HepG2 (cell line): ENCODE measurements around the gene APLP1. TPM values are rescaled to one million over a fixed set of nuclear protein-coding genes. Genes with fewer than 3 reads are reported as not detected.
"Not testable (repeated sequence)": the region's sequence is repeated elsewhere in the genome, so short reads cannot be mapped to it uniquely, and the experiment has no call there.

Source experiments
- ATAC-seq: fragments of 200-7000 bp; cut with Tn5 transposase; 3 replicates; pipeline ENCODE4 v1.9.1; 2020; ENCODE audit warnings: mild to moderate bottlenecking, moderate library complexity
- BruUV-seq: library from RNA; stranded (reverse); fragments of 400-500 nt; replicated peaks from 2 replicates; lab custom pipeline; 2021; lab: Mats Ljungman, UMichigan
- CTCF ChIA-PET: fragments of 300-600 bp; formaldehyde crosslinking; extraction: SDS; loops from one replicate; lab custom pipeline; 2021; ENCODE audit warnings: low total read pairs, inconsistent platforms, low intra/inter-chr PET ratio; lab: Yijun Ruan, JAX
- POLR2A ChIA-PET: fragments of 350-600 bp; sonication (Branson Sonifier 250); formaldehyde crosslinking; loops from one replicate; lab custom pipeline; 2020; ENCODE audit warnings: antibody characterized with exemption, inconsistent platforms; lab: Yijun Ruan, JAX
- DNase-seq: peaks from one replicate; pipeline ENCODE4 v3.0.0-alpha.2; 2015; ENCODE audit warnings: low spot score
- FAIRE-seq: peaks from 3 replicates; lab custom pipeline; 2011; peaks lifted over from hg19 to GRCh38; lab: Jason Lieb, UNC
- H2AFZ ChIP-seq: one replicate; pipeline ENCODE4 v1.6.1; 2011; ENCODE audit warnings: low read length, inconsistent platforms
- H3K27ac ChIP-seq: fragments of 300-600 bp; 3 replicates; pipeline ENCODE4 v1.8.0; 2011; ENCODE audit warnings: mixed run types, mild to moderate bottlenecking, mixed read lengths, low read length, inconsistent platforms; ENCODE audit not compliant: insufficient read depth; ENCODE audit errors: extremely low read length
- H3K27me3 ChIP-seq, 2 experiments: fragments of 200-600 bp in 1 of 2; 2 replicates in 1 of 2; 3 replicates in 1 of 2; pipeline versions ENCODE4 v1.6.0 to v1.8.0; 2011; ENCODE audit warnings: low read length in 2 of 2, mild to moderate bottlenecking in 2 of 2, moderate library complexity in 2 of 2, inconsistent platforms in 1 of 2; ENCODE audit not compliant: insufficient read depth in 2 of 2, control insufficient read depth in 1 of 2
- H3K36me3 ChIP-seq, 2 experiments: fragments of 200-600 bp in 1 of 2; replicated peaks in 1 of 2; 2 replicates in 1 of 2; 3 replicates in 1 of 2; pipeline versions ENCODE4 v1.5.1 to v1.8.0; 2011; ENCODE audit warnings: low read length in 2 of 2, inconsistent platforms in 1 of 2; ENCODE audit not compliant: insufficient read depth in 2 of 2, control insufficient read depth in 1 of 2
- H3K4me1 ChIP-seq: 2 replicates; pipeline ENCODE4 v1.5.1; 2012; ENCODE audit warnings: low read length, inconsistent platforms; ENCODE audit not compliant: insufficient read depth
- H3K4me2 ChIP-seq: 2 replicates; pipeline ENCODE4 v1.6.0; 2011; ENCODE audit warnings: low read depth, low read length, inconsistent platforms
- H3K4me3 ChIP-seq, 3 experiments: fragments of 200-600 bp in 1 of 3; sonication (generic), shearing (Covaris generic) in 1 of 3; replicated peaks in 1 of 3; 2 replicates each; pipeline ENCODE4 v1.5.1; 2011 to 2016; ENCODE audit warnings: low read length in 3 of 3, inconsistent platforms in 2 of 3, low read depth in 2 of 3, mild to moderate bottlenecking in 2 of 3, control low read depth in 1 of 3, mixed read lengths in 1 of 3; ENCODE audit not compliant: insufficient read depth in 1 of 3
- H3K79me2 ChIP-seq: one replicate; pipeline ENCODE4 v1.6.1; 2011; ENCODE audit warnings: low read length, inconsistent platforms; ENCODE audit not compliant: insufficient read depth
- H3K9ac ChIP-seq: 2 replicates; pipeline ENCODE4 v1.6.0; 2011; ENCODE audit warnings: mild to moderate bottlenecking, low read depth, low read length, inconsistent platforms; ENCODE audit not compliant: insufficient read depth
- H3K9me3 ChIP-seq: 2 replicates; pipeline ENCODE4 v1.5.1; 2012; ENCODE audit warnings: mild to moderate bottlenecking, low read length
- H4K20me1 ChIP-seq: 2 replicates; pipeline ENCODE4 v1.6.0; 2011; ENCODE audit warnings: inconsistent platforms, mild to moderate bottlenecking, low read length, moderate library complexity; ENCODE audit not compliant: insufficient read depth
- DR1 ChIP-seq: sonication (generic); formaldehyde crosslinking; IDR thresholded peaks from 2 replicates; pipeline ENCODE4 v1.8.0; 2021; ENCODE audit warnings: mild to moderate bottlenecking, missing genetic modification reagents, inconsistent platforms
- PRDM15 ChIP-seq: sonication (generic); formaldehyde crosslinking; IDR thresholded peaks from 2 replicates; pipeline ENCODE4 v1.4.0; 2020; ENCODE audit warnings: missing genetic modification reagents
- PRMT3 ChIP-seq: sonication (generic); formaldehyde crosslinking; IDR thresholded peaks from 2 replicates; pipeline ENCODE4 v1.8.1; 2022; ENCODE audit warnings: low read depth, mild to moderate bottlenecking, moderate library complexity, missing genetic modification reagents, borderline replicate concordance
- UBTF ChIP-seq: sonication (generic); formaldehyde crosslinking; IDR thresholded peaks from 2 replicates; pipeline ENCODE4 v1.4.0; 2020; ENCODE audit warnings: mild to moderate bottlenecking, missing genetic modification reagents
- ZNF891 ChIP-seq: sonication (generic); formaldehyde crosslinking; IDR thresholded peaks from 2 replicates; pipeline ENCODE4 v1.5.0; 2020; ENCODE audit warnings: mild to moderate bottlenecking, missing genetic modification reagents
- WGBS: methylation state at CpG from one replicate; pipeline ENCODE4 v1.1.6; 2017; ENCODE audit warnings: low lambda C conversion rate; 5-methylcytosine and 5-hydroxymethylcytosine counted together
- in situ Hi-C: cut with HindIII; loops from 2 replicates; pipeline ENCODE4 v1.10.0; 2017; ENCODE audit warnings: low pct_unique_long_range_greater_than_20kb; ENCODE audit not compliant: extremely low pct_ligation_motif_present
- intact Hi-C: fragments of 100-400 bp; cut with micrococcal nuclease; formaldehyde crosslinking; loops from one replicate; pipeline ENCODE4 v1.10.0; 2022; ENCODE audit not compliant: unreplicated experiment
- polyA plus RNA-seq, 8 experiments: library from polyadenylated mRNA; depleted of rRNA in 3 of 8; stranded (reverse) in 7 of 8; unstranded in 1 of 8; fragments of >200 nt; fragmentation: Illumina TruSeq in 4 of 8; extraction: Trizol in 4 of 8; gene quantifications; 2 replicates each; pipeline versions ENCODE4 v1.2.1 to v1.2.3, GENCODE V29; 2011 to 2016; ENCODE audit warnings: low read depth in 4 of 8, missing spikeins in 1 of 8, mixed read lengths in 1 of 8; ENCODE audit not compliant: insufficient read depth in 1 of 8
- total RNA-seq, 5 experiments: library from RNA; depleted of rRNA; stranded (reverse); fragments of >200 nt; fragmentation: Illumina TruSeq; extraction: Trizol; gene quantifications; 2 replicates each; pipeline ENCODE4 v1.2.3, GENCODE V29; 2016; ENCODE audit warnings: low read depth in 1 of 5

APLP1 gene
- total and polyA plus RNA-seq, 2 of the 13 experiments (the other 11 are each of a cell fraction or from before 2014, with no cell fraction given), result 2.0 to 2.9 TPM

GRCh38 chr19:35890113-35890650 is 21.8 kb downstream of the APLP1 start (continued):
- TF ChIP-seq UBTF (CRISPR knock-in tag) (no peak), DR1 (no peak), PRMT3 (CRISPR knock-in tag) (no peak), PRDM15 (no peak), ZNF891 (CRISPR knock-in tag) (no peak)

- H3K4me1 ChIP-seq, POLR2A ChIA-PET, H3K9me3 ChIP-seq, DNase-seq, H3K79me2 ChIP-seq, CTCF ChIA-PET, H3K27me3 ChIP-seq, in situ Hi-C loops, ATAC-seq, H3K4me3 ChIP-seq, intact Hi-C loops, H4K20me1 ChIP-seq, BruUV-seq, H2AFZ ChIP-seq, H3K9ac ChIP-seq, H3K27ac ChIP-seq, H3K4me2 ChIP-seq, FAIRE-seq: not testable (repeated sequence)
- H3K36me3 ChIP-seq, result peaks cover 8 to 29% of the 10 kb centered on the region in 2 experiments; a peak in 4 of 5 replicates
- WGBS, result 98% methylated on average over 3 of the region's 3 CpGs
Observed at GRCh38 chr19:35891819-35892218, 23.4 kb downstream of the APLP1 start.
